HG03575 (cell line): ENCODE data around the gene KLHDC9.
A peak's percentile ranks its signal among the peaks of the same experiment; 100 is the strongest.

Source experiments
- ATAC-seq: cut with Tn5 transposase; IDR thresholded peaks from one replicate; pipeline ENCODE4 v1.9.1; 2021; ENCODE audit not compliant: unreplicated experiment, insufficient number of reproducible peaks, low FRiP score; ENCODE audit errors: extremely low read depth

KLHDC9 gene

GRCh38 chr1:161121042-161121650, 23.0 kb downstream of the KLHDC9 start:
- no peak for ATAC-seq

DNA sequence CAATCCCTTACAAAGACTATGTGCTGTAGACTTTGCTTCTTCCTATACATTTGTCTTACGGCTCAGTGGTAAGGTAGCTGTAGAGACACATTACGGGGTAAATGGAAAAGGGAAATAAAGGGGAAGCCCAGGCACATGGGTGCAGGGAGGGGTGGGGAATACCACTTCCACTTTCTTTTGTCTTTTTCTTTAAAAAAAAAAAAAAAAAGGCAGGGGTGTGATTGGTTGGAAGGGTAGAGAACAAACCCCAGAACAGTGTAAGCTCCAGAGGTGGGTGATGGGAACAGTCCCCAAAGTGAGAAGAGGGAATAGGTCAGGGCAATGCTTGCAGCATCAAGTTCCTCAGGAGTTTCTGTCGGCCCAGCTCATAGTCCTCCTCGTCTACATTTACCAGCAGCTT, 23.7 kb downstream of the KLHDC9 start:
- no peak for ATAC-seq

GRCh38 chr1:161122967-161123366, 24.8 kb downstream of the KLHDC9 start:
- no peak for ATAC-seq

GRCh38 chr1:161127649-161128048, 29.5 kb downstream of the KLHDC9 start:
- no peak for ATAC-seq

DNA sequence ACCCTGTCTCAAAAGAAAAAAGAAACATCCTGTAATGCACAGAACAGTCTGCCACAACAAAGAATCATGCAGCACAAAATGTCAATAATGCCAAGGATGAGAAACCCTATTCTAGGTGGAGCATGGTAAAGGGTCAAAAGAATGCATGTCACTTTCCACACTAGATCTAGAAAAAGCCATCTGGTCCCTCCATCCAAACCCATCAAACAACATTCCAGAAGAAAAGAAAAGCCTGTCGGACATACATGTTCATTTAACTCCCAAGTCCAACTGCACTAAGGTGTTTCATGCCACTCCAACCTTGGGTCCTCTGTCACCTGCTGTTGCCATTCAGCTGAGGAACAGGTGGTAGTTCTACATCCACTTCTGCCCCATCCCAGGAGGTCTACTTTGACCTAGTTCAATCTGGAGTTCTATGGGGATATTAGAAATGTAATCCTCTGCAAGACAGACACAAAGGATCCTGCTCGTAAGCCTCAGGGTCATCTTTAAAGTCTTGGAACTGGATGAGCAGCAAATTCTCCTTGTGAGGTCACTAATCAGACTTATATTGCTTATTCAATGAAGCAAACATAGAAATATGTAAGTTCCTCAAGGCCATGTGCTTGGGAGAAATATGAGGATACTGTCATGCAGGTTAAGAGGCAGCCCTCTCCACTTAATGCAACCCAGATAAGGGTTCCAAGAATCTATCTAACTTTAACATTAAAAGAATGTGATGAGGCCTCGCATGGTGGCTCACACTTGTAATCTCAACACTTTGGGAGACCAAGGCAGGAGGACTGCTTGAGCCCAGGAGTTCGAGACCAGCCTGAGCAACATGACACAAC, 30.6 kb downstream of the KLHDC9 start:
- ATAC-seq: no peak

GRCh38 chr1:161130266-161130665, 32.1 kb downstream of the KLHDC9 start:
- no peak for ATAC-seq

- ATAC-seq: no peak
Observed at GRCh38 chr1:161131523-161132409, 33.6 kb downstream of the KLHDC9 start.

DNA sequence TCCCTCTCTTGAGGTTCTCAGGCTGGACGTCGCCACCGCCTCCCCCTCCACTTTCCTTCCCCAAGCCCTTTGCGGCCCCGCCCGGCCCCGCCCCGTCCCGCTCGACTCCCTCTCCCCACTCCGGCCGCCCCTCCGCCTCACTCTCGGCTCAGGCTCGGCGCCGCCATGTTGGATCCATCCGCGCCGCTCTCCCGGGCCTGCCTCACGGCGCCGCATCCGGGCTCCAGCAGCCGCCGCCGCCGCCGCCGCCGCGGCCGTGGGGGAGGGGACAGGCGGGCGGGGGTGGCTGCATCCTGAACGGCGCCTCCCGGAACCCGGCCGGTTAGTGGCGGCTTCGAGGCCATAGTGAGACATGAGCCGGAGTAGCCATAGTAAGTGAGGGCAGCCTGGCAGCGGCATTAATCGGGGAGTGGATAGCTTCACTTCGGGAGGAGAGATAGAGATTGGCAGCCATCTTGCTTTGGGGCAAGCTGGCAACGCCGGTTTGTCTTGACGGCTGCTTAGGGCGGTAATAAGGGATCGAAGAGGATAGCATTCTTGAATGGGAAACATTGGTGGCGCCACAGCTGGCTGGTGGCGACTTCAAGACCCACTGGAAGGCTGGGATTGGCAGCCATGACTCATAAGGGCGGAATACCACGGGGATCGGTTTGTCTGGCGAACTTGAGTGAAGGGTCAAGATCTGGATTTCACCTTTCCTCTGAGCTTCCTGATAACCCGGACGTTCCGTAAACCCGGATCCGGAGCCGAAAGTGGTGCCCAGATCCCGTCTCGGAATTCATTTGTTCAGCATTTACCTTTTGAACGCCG, 34.5 kb downstream of the KLHDC9 start, which contains the start of gene DEDD:
TSS of gene DEDD (minus strand) at position 258 of the 810 bp plus-strand sequence. CDS start 8,205 bp downstream, outside the sequence.
- ATAC-seq: peak; percentile 86

- ATAC-seq: no peak
Observed at GRCh38 chr1:161133220-161133740, 35.1 kb downstream of the KLHDC9 start.

DNA sequence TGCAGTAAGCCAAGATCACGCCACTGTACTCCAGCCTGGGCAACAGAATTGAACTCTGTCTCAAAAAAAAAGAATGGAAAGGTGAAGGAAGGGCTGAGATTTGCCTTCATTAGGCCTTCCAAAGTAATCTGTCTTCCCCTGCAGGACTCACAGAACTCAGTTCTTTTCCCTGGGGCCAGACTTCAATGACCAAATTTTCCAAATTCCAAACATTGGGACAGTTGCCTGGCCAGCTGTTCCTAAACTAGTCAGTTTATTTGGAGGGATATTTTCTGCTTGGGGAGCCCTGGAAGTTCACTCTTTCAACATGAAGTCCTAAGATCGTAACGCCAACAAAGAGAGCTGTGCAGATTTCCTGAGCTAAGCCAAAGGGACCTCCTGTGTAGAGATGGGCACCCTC, 39.7 kb downstream of the KLHDC9 start:
- ATAC-seq: no peak

DNA sequence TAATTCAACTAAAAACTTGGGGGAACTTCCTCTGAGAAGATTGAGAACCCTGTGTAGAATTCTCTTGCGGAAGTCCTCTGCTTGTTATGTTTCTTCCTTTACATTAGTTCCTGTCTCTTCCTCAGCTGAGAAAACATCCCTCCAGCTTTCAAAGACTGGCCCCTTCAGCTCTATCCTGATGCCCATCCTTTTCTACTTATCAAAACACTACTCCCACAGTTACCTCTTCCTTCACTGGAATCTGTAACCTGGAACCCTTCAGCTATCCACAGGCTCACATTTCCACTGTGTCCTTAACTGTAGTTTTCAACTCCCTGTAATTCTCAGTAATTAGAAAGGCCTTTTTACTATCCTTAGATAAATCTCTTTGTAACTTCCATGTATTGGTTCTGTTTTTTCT, 40.3 kb downstream of the KLHDC9 start:
- ATAC-seq: no peak

GRCh38 chr1:161139766-161140165, 41.6 kb downstream of the KLHDC9 start:
- no peak for ATAC-seq

DNA sequence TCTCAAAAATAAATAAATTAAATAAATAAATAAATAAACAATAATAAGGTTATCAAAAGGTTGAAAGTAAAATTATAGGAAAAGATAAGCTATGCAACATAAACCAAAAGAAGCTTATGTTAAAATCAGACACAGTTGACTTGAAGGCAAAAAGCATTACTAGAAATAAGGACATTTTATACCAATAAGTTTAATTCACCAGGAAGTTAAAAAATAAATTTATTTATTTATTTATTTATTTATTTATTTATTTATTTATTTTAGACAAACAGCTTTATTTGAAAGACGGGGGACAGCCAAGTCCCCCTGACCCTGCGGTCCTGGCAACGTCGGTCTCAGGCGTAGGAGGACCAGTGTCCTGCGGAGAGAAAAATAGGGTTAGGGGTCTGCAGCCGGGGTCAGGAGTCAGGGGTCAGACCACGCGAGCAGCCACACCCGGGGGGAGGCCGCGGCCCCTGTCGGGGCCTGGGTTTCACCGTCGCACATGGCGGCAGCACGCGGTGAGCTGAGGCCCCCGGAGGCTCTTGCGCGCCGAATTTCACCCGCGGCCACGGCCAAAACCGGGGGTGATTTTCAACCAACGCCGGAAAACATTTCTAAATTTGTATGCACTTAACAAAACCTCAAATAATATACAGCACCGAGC, 42.7 kb downstream of the KLHDC9 start:
- ATAC-seq: no peak

- ATAC-seq: no peak
Observed at GRCh38 chr1:161145832-161146231, 47.7 kb downstream of the KLHDC9 start.
